Lower lobe of right lung (tissue), 2 donors: ENCODE measurements around the gene CSMD2. TPM values are rescaled to one million over a fixed set of nuclear protein-coding genes. Genes with fewer than 3 reads are reported as not detected.

Experiments used
- ATAC-seq, 2 donors: fragments of 200-7000 bp; cut with Tn5 transposase; one replicate each; pipeline ENCODE4 v1.9.1; 2020 to 2022; ENCODE audit warnings: mild to moderate bottlenecking in 2 of 2, moderate library complexity in 2 of 2
- DNase-seq: peaks from one replicate; pipeline ENCODE4 v3.0.0-alpha.2; 2020
- H3K27ac ChIP-seq: fragments of 200-600 bp; one replicate; pipeline ENCODE4 v1.8.0; 2022
- H3K27me3 ChIP-seq: fragments of 200-600 bp; one replicate; pipeline ENCODE4 v1.8.0; 2022; ENCODE audit warnings: low read depth
- H3K36me3 ChIP-seq: fragments of 200-600 bp; one replicate; pipeline ENCODE4 v1.8.0; 2022; ENCODE audit warnings: mild to moderate bottlenecking
- H3K4me1 ChIP-seq: fragments of 200-600 bp; one replicate; pipeline ENCODE4 v1.8.0; 2022
- H3K4me3 ChIP-seq: fragments of 200-600 bp; one replicate; pipeline ENCODE4 v1.8.0; 2022; ENCODE audit warnings: mild to moderate bottlenecking
- H3K9me3 ChIP-seq: fragments of 200-600 bp; one replicate; pipeline ENCODE4 v1.8.0; 2022
- CTCF ChIP-seq: fragments of 200-600 bp; IDR thresholded peaks from one replicate; pipeline ENCODE4 v1.8.0; 2022; ENCODE audit warnings: antibody characterized with exemption, mild to moderate bottlenecking
- intact Hi-C: fragments of 100-400 bp; cut with DNase I; formaldehyde crosslinking; loops from one replicate; pipeline ENCODE4 v1.11.0; 2022
- total RNA-seq: library from RNA; stranded (reverse); fragmentation: NEBNext Ultra II Directional; extraction: Animal tissue kit (Norgen Biotek cat#: 25700); gene quantifications from one replicate; pipeline ENCODE4 v1.2.1, GENCODE V29; 2021
- donor health status: DM: no; HTN: yes; CAD: no; lungs with severe emphysema.

The CSMD2 gene
- total RNA-seq, 1 donor from 2014 or later: 1.1 TPM

GRCh38 chr1:33724348-33724747 lies 440.7 kb downstream of the CSMD2 start:
- intact Hi-C loops: no loop called here
- Histone ChIP-seq H3K27ac (no peak overlapping the region), H3K36me3 (no peaks in the 10 kb centered on the region), H3K4me3 (no peak overlapping the region), H3K9me3 (no peaks in the 10 kb centered on the region), H3K4me1 (no peaks in the 10 kb centered on the region), H3K27me3 (no peaks in the 10 kb centered on the region)
- TF ChIP-seq CTCF: no peak
- DNase-seq (no peak), ATAC-seq (no peak)

GRCh38 chr1:33723251-33723650 lies 441.8 kb downstream of the CSMD2 start:
- Histone ChIP-seq H3K27me3 (no peaks in the 10 kb centered on the region), H3K36me3 (no peaks in the 10 kb centered on the region), H3K9me3 (no peaks in the 10 kb centered on the region), H3K4me1 (no peaks in the 10 kb centered on the region), H3K4me3 (no peak overlapping the region), H3K27ac (no peak overlapping the region)
- TF ChIP-seq CTCF: no peak
- intact Hi-C loops: no loop called here
- DNase-seq: no peak
- ATAC-seq: no peak

- no peak overlapping the region for H3K27ac ChIP-seq
- H3K27me3 ChIP-seq: no peaks in the 10 kb centered on the region
- TF ChIP-seq CTCF: no peak
- ATAC-seq (no peak), DNase-seq (no peak)
- no peaks in the 10 kb centered on the region for H3K4me1 ChIP-seq
- intact Hi-C loops: no loop called here
- no peaks in the 10 kb centered on the region for H3K36me3 ChIP-seq
- H3K9me3 ChIP-seq: no peaks in the 10 kb centered on the region
- no peak overlapping the region for H3K4me3 ChIP-seq
Observed at GRCh38 chr1:33721301-33721815, 443.7 kb downstream of the CSMD2 start.

GRCh38 chr1:33719771-33720670 lies 445.0 kb downstream of the CSMD2 start:
- Histone ChIP-seq H3K4me3 (no peak overlapping the region), H3K27ac (no peak overlapping the region), H3K9me3 (no peaks in the 10 kb centered on the region), H3K27me3 (no peaks in the 10 kb centered on the region), H3K36me3 (no peaks in the 10 kb centered on the region), H3K4me1 (no peaks in the 10 kb centered on the region)
- ATAC-seq: no peak
- DNase-seq: no peak
- no peak for TF ChIP-seq CTCF
- intact Hi-C loops: no loop called here

- intact Hi-C loops: no loop called here
Observed at GRCh38 chr1:33719326-33719725, 445.7 kb downstream of the CSMD2 start.

More at GRCh38 chr1:33719326-33719725, 445.7 kb downstream of the CSMD2 start:
- Histone ChIP-seq H3K27me3 (no peaks in the 10 kb centered on the region), H3K4me1 (no peaks in the 10 kb centered on the region), H3K9me3 (no peaks in the 10 kb centered on the region), H3K4me3 (no peak overlapping the region), H3K27ac (no peak overlapping the region), H3K36me3 (no peaks in the 10 kb centered on the region)
- DNase-seq (no peak), ATAC-seq (no peak)
- TF ChIP-seq CTCF: no peak
